H4 (cell line): Measurements from ENCODE around the gene OMD. TPM values are rescaled to one million over a fixed set of nuclear protein-coding genes. Genes with fewer than 3 reads are reported as not detected.

Experiments used
- DNase-seq: peaks from one replicate; pipeline ENCODE4 v3.0.0-alpha.2; 2015; ENCODE audit warnings: low spot score
- total RNA-seq: library from RNA; depleted of rRNA; stranded (reverse); fragments of >200 nt; shearing (Covaris generic); gene quantifications from 2 replicates; pipeline ENCODE4 v1.2.3, GENCODE V29; 2014; rRNA removed

OMD gene, protein sequence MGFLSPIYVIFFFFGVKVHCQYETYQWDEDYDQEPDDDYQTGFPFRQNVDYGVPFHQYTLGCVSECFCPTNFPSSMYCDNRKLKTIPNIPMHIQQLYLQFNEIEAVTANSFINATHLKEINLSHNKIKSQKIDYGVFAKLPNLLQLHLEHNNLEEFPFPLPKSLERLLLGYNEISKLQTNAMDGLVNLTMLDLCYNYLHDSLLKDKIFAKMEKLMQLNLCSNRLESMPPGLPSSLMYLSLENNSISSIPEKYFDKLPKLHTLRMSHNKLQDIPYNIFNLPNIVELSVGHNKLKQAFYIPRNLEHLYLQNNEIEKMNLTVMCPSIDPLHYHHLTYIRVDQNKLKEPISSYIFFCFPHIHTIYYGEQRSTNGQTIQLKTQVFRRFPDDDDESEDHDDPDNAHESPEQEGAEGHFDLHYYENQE
- total RNA-seq = 0.21 and 0.23 TPM in 2 replicates

DNA sequence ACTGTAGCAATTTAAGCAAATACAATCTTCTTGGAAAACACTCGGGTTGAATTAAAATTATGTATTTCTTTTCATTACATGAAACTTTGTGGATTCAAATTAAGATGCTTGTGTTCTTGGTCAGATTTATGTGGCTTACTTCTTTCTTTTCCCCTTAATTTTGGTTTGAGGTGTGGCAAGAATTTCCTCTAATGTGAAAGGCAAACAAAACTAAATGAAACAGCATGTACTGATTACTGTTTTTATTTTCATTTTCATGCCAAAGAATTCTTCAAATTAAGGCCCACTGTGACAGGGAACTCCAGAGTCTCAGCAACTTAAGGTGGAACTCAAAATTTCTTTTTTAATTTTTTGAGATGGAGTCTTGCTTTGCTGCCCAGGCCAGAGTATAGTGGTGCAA is at the start of gene OMD:
Gene OMD, minus strand, starts transcription at position 132 of the 400 bp plus-strand sequence. CDS start 6,913 bp downstream, outside the sequence.
- DNase-seq = no peak

DNA sequence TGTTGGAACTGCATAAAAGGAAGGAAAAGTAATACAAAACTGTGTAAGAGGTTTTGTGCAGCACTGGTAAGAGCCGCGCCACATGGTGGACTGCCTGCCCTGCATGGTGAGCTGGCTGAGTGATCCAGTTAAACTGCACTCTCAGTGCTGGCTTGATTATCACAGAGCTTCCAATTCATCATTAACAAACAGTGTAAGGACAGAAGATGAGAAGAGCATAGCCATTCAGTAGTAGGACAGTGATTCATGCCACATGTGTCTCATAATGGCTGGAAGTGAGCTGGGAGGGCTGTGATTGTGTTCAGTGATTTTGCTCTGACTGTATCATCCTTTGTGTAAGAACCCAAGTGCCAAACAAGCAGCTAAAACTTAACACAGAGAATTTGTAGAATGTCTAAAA is 43.9 kb upstream of the OMD start:
- DNase-seq = no peak

DNA sequence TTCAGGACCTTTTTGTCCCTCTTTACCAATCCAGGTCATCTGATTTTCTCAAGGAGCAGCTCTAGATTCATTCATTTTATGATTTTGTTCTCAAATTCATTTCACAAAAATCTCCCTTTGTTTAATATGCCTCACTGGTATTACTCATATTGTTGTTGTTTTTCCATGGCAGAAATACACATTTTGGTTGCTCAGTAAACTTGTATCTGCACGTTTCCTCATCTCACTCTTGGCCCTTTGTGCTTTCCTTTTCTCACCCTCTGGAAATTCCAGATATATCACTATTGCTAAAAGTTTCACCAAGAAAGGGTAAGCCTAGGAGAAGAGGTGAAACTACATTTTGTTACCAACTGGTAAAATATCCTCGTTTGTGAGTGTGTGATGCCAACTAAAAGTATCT is 43.2 kb upstream of the OMD start:
- DNase-seq = no peak

DNA sequence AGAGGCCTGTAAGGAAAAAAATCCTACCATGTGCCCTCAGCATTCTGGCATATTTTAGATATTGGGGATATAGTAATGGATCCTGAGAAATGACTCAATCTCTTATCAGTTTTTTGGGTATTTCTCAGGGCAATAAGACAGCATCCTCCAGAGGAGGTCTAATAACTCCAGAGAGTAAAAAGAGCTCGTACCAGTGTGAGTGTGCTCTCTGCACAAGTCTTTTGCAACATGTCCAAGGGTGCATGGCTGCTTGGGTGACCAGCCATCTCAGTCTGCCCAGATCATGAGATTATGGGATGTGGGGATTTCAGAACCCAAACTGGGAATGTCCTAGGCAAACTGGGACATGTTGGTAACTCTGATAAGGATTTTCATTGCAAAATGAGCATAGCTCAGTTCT is 42.8 kb upstream of the OMD start:
- no peak for DNase-seq

DNA sequence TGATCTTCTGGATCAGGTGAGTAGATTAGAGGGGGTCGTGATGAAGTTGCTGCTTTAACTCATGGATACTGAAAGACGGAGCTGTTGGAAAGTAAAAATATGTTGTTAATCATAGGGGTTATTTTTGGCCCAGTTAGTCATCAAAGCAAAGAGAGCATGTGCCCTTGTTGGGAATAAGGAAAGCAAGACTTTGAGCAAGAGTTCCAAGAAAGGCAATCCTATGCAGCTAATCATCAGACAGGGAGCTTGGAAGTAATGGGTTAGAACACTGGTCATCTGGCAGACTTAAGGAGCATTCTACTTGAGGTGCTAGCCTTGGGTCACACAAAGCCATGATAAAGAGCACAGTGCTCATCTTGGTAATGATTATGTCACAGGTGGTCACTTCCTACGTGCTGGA is 39.7 kb upstream of the OMD start:
- no peak for DNase-seq

DNA sequence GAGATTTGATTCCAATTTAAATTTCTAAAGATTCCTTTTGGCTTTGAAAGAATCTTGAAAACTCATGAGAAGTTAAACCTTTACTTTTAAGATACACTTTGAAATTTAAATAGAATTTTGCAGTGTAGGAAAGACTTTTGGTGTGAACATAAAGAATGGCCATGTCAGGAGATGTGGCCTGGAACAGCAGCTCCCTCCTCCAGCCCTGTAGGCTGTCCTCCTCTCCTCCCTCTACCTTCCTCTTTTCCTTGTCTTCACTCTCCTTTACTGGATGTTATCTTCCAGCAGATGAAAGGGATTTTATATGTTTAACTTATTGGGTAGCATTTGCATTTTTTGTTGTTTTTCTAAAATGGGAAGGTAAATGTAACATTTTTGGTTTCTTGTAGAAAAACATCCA is 39.1 kb upstream of the OMD start:
- DNase-seq = no peak

DNA sequence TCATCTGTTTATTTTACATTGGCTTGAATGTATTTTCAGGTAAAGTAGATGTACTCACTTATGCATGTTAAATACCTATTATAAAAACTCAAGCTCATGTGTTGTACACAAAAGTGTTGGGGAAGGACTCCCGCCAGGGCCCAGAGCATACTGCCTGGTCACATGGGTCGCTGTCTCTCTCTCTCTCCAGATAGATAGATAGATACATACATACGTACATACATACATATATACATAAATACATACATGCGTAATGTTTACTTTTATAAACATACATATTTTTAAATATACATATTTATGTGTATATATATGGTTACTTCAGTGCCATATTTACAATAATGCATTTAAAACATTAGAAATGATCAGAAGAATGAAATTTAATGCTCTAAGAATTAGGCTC is 33.3 kb upstream of the OMD start:
- DNase-seq = no peak

DNA sequence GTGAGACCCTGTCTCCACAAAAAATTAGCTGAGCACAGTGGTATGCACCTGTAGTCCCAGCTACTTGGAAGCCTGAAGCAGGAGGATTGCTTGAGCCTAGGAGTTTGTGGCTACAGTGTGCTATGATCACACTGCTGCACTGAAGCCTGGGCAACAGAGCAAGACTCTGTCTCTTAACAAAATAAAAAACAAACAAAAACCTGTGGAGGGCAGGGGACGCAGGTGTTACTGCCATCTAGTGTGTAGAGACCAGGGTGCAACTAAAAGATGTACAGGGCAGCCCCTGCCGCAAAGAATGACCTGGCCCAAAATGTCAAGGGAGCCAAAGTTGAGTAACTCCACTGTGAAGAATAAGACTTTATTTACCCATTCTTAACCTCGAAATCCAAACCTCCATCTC is 30.9 kb upstream of the OMD start:
- no peak for DNase-seq

DNA sequence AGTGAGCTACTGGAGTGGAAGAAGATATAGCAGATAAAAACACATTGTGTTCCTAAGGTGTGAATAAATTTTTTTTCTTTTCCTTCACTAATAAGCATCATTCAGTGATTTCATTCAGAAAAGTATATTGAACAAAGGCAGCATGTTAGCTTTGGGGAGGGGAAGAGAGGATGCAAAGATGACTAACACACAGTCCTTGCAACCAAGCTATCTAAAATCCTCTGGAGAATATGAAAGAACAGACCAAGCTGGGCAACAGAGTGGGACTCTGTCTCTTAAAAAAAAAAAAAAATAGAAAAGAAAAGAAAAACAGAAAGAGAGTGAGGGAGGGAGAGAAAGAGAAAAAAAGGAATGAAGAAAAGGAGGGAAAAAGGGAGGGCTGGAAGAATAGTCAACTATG is 22.3 kb upstream of the OMD start:
- no peak for DNase-seq

DNA sequence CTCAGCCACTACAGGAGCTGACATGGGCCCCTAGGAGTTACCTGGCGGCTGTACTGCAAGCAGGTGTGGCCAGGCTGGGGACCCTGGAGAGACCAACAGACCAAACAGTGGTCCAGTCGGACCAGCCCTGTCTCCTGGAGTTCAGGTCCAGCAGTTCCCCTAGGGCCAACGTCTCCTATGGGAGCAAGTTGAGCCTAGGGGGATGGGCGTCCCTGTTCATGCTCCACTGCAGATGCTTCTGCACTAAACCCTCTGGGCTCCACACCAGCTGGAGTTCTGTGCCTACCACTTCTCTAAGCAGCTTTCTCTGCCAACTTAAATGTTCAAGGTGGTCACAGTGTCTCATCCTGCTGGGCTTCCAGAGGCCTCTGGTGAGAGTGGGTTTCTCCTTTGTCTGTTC is 20.6 kb upstream of the OMD start:
- DNase-seq = no peak

DNA sequence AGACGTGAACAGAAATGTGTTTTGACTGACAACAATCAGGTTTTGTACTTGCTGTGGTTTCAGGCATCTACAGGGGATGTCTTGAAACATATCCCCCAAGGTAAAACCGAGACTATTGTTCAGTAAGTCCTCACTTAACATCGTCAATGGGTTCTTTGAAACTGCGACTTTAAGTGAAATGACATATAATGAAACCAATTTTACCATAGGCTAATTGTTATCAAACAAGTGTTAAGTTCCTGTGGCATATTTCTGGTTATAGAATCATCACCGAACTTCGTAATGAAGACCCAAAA is 16.4 kb upstream of the OMD start:
- DNase-seq = no peak

DNA sequence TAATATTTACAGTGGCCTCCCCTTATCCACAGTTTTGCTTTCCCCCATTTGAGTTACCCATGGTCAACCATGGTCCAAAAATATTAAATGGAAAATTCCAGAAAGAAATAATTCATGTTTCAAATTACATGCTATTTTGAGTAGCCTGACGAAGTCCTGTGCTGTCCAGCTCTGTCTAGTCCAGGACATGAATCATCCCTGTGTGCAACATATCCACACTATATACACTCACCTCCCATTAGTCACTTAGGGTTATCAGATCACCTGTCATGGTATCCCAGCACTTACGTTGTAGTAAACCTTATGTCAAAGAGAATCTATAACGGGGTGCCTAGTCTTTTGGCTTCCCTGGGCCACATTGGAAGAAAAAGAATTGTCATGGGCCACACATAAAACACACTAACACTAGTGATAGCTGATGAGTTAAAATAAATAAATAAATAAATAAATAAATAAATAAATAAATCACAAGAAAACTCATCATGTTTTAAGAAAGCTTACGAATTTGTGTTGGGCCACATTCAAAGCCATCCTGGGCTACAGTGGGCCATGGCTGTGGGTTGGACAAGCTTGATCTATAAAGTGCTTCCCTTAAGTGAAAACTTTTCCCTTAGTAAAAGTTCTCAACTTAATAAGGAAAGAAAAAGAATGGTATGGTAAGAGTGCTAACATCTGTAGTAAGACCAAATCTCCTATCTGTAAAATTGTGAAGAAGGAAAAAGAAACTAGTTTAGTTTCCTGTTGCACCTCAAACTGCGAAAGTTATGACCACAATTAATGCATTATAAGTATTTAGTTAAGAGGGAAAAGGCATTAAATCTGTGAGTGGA is 15.9 kb upstream of the OMD start:
- no peak for DNase-seq

DNA sequence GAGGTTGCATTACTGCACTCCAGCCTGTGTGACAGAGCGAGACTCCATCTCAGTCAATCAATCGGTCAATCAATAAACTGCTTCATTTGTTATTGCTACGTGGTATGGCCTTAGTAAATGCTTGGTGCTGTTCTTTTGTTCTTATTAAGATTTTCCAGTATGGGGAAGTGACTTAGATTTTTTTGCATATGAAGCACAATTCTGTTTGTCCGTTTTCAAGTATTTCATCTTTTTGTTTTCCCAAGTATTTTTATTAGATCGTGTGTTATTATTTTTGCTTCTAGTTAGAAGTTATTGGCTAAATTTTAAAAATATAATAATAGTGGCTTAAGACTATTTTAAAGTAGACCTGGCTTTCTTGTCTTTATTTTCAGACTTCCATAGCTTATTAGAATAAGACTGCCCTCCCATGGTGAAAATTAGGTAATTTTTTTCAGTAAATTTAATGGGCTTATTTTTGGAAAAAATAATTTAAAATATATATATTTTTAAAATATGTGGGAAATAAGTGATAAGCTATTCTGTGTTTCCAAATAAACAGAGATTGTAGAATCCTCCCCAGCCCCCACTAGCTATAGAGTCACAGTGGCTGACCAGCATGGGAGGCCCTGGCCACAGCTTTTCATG is 14.7 kb upstream of the OMD start:
- DNase-seq = no peak

DNA sequence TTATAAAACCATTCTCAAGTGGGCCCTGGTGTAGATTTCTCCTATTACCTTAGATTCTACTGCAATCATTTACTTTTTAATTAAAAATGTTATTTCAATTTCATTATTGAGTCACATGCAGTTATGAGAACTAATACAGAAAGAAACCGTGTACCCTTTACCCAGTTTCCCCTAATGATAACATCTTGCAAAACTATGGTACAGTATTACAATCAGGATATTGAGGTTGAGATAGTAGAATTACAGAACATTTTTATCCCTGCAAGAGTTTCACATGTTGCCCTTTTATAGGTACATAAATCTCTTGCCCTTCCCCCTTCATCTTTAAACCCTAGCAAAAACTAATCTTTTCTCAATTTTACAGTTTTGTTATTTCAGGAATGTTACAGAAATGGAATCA is 11.0 kb upstream of the OMD start:
- DNase-seq = no peak

DNA sequence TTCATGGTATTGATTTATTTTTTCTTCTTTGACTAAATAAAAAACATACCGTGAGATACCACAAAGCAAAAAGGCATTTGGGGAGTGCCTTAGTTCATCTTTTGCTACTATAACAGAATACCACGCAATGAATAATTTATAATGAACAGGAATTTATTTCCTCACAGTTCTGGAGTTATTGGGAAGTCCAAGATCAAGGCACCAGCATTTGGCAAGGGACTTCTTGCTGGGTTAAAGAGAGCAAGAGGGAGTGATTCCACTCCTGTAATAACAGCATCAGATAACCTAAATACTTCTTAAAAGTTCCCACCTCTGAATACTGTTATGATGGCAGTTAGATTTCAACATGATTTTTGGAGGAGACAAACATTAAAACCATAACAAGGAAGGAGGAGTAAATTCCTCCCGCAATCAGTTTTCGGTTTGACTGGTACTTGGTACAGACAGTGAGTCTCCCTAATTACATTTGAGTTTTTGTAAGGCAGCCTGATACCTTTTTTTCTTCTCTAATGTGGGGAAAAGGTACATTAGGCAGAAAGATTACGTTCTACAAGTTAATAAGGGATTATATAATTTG is 8.8 kb upstream of the OMD start:
- DNase-seq = no peak

DNA sequence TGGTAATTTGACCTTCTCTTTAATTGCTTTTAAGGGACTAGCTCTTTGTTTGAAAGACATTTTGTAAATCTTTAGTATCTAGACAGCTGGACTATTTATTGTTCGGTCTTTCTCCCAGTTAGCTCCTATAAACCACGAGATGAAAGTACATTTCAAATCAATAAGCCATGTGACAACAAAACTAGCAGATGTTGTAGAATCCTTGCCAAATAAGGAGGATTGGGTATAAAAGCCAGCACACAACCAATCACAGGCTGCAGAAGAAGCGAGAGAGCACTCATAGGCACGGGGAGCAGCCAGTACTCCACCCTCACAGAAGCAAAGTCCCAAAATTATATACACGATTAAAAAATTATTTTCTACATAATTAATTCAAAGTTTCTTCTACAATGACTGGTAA is 8.1 kb upstream of the OMD start:
- DNase-seq = no peak

DNA sequence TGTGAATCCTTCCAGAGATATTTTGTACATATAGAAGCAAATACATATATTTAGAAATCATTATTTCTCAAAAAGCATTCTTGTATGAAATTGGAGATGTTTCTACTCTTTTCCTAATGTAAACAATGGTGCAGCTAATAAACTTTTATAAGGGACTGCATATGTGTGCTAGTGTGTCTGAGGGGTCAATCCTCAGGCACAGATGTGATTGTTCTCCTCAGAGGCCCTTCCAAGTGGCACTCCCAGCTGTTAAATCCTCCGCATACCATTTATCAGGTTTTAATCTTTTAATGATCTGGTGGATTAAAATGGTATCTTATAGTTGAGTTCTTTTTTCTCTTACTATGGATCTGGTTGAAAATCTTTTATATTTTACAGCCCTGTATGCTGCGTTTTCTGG is 5.6 kb upstream of the OMD start:
- DNase-seq = no peak

DNA sequence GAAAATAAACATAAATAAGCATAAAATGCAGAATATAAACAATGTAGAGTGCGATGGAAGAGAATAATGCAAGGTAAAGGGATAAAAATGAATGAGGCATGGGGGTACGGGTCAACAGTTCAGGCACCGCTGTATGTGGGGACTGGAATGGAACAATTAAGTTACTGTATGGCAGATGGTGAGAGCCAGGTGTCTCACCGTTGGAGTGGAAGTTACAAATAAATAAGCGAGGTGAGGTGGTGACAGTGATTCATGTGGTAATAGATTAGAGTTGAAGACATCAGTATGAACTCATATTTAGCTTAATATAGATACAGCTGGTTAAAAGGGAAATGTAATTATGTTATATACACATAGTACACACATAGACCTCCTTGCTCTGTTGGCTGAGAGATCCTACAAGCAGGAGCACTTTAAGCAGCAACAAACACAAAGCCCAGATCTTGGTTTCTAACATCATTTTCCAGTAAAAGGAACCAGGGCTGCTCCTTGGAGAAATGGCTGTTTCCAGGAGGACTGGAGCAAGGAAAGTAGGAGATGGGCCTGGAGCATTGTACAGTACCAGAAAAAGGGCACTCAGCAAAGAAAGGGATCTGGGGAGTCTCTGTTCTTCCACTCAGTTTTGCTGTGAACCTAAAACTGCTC is 2.4 kb upstream of the OMD start:
- DNase-seq = no peak

DNA sequence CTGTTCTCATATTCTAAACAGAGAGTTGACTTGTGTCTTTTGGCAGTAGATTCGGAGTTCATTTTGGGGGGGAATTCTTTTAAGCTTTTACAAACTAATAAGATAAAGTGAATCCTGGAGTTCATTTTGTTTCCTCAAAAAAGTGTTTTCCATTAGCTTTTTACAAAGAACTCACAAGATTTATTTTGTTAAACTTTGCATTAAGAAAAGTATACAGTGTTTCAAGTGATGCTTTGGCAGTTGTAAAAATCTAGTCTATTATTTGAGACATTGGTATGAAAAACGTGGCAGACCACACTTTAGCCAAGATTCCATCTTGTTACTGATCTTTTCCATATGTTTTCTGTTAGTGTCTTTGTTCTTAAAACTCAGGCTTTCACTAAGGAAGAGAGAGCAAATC is 1.2 kb upstream of the OMD start:
- no peak for DNase-seq

DNA sequence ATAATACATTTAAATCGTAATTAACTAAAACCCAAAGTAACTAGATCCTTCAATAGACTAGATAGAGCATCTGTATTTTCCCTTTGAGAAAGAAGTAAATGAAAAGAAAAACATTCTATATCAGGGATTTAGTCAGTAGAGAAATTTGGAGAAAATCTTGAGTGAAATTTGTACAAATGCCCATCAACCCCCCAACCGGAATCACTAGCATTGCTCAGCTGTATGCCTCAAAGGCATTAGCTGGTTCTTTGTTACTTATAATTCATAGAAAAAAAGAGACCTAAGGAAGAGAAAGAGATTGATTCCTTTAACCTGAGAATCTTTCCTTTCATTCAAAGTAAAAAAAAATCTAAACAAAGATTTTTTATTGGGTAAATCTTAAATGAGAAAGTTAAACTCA is 659 bp downstream of the OMD start:
- DNase-seq = no peak

DNA sequence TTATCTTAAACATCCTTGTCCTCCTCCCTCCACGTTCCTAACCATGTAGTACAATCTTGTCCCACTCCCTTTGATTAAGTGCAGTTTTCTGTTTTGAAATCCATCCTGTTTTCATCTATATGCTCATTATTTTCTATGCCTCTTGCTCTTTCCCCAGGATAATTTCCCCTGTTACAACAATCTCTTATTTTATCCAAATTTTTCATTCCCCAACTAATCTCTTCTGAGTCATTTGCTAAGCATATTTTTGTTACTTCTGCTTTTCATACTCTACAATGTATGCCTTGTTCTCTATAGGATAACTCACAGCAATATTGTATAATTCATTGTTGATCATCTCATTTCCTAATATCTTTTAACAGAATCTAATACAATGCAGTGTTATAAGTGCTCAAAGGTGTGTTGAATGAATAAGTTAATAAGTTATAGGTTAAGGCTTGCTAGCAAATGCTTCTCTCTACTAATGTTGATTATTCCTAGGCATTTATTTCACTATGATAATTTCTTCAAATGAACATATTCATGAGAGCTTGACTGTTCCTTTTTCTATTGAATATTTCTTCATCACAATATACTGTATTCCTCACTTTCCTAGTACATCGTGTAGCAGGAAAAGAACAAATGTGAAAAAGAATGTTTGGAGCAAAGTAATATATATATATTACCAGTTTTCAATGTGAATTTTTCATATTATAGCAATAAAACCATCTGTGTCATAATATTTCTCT is 1.5 kb downstream of the OMD start:
- DNase-seq = no peak
